SK-N-SH (cell line): ENCODE data around the gene SPIB. TPM values are rescaled to one million over a fixed set of nuclear protein-coding genes. Genes with fewer than 3 reads are reported as not detected.

Source experiments
- CTCF ChIA-PET: fragments of 300-600, 350-600 bp; formaldehyde crosslinking; extraction: SDS; loops from one replicate; lab custom pipeline; 2021; lab: Yijun Ruan, JAX
- POLR2A ChIA-PET: fragments of 350-600 bp; sonication (Branson Sonifier 250); formaldehyde crosslinking; extraction: SDS; loops from one replicate; lab custom pipeline; 2020; ENCODE audit warnings: antibody characterized with exemption, inconsistent platforms; lab: Yijun Ruan, JAX
- DNase-seq: peaks from one replicate; pipeline ENCODE4 v3.0.0; 2012
- H2AFZ ChIP-seq: fragments of 200-600 bp; sonication (generic); 2 replicates; pipeline ENCODE4 v1.8.1; 2016; ENCODE audit warnings: antibody characterized with exemption, mild to moderate bottlenecking, low read depth
- H3F3A ChIP-seq: fragments of 200-600 bp; sonication (generic); replicated peaks from 2 replicates; pipeline ENCODE3; 2016; ENCODE audit warnings: antibody characterized with exemption, mild to moderate bottlenecking; ENCODE audit not compliant: insufficient read depth
- H3K27ac ChIP-seq, 2 experiments: fragments of 200-500 bp in 1 of 2; fragments of 200-600 bp in 1 of 2; sonication (Bioruptor generic) in 1 of 2; sonication (generic), shearing (Covaris generic) in 1 of 2; 2 replicates each; pipeline versions ENCODE4 v1.5.1 to v1.6.1; 2014 to 2016; ENCODE audit warnings: low read depth in 2 of 2, inconsistent platforms in 1 of 2, low read length in 1 of 2, mild to moderate bottlenecking in 1 of 2, mixed read lengths in 1 of 2
- H3K27me3 ChIP-seq: fragments of 200-600 bp; sonication (generic), shearing (Covaris generic); 2 replicates; pipeline ENCODE4 v1.6.1; 2016; ENCODE audit warnings: mixed run types; ENCODE audit not compliant: insufficient read depth
- H3K36me3 ChIP-seq, 2 experiments: fragments of 200-500 bp in 1 of 2; fragments of 200-600 bp in 1 of 2; sonication (Bioruptor generic) in 1 of 2; sonication (generic) in 1 of 2; replicated peaks in 1 of 2; 2 replicates each; pipeline versions ENCODE3 to v1.5.1; 2014 to 2016; ENCODE audit warnings: low read length in 1 of 2, mild to moderate bottlenecking in 1 of 2; ENCODE audit not compliant: insufficient read depth in 2 of 2, control insufficient read depth in 1 of 2
- H3K4me1 ChIP-seq, 2 experiments: fragments of 200-500 bp in 1 of 2; fragments of 200-600 bp in 1 of 2; sonication (Bioruptor generic) in 1 of 2; sonication (generic), shearing (Covaris generic) in 1 of 2; 2 replicates each; pipeline versions ENCODE4 v1.5.1 to v1.6.1; 2014 to 2016; ENCODE audit warnings: low read depth in 1 of 2, low read length in 1 of 2, mixed run types in 1 of 2; ENCODE audit not compliant: insufficient read depth in 2 of 2, control insufficient read depth in 1 of 2
- H3K4me2 ChIP-seq: fragments of 200-600 bp; sonication (generic), shearing (Covaris generic); 2 replicates; pipeline ENCODE4 v1.6.1; 2017; ENCODE audit warnings: mixed run types
- H3K4me3 ChIP-seq, 2 experiments: fragments of 200-500 bp in 1 of 2; fragments of 200-600 bp in 1 of 2; sonication (Bioruptor generic) in 1 of 2; sonication (generic), shearing (Covaris generic) in 1 of 2; 2 replicates each; pipeline versions ENCODE4 v1.5.1 to v1.8.1; 2014 to 2016; ENCODE audit warnings: low read depth in 2 of 2, inconsistent platforms in 1 of 2, low read length in 1 of 2, mild to moderate bottlenecking in 1 of 2, mixed read lengths in 1 of 2, moderate library complexity in 1 of 2
- H3K79me2 ChIP-seq: fragments of 200-600 bp; sonication (generic); 2 replicates; pipeline ENCODE4 v1.8.1; 2017; ENCODE audit warnings: mild to moderate bottlenecking; ENCODE audit not compliant: insufficient read depth
- H3K9ac ChIP-seq: fragments of 200-600 bp; sonication (generic); 2 replicates; pipeline ENCODE4 v1.6.1; 2017; ENCODE audit warnings: mixed run types
- H3K9me2 ChIP-seq: fragments of 200-600 bp; sonication (generic); 2 replicates; pipeline ENCODE4 v1.6.1; 2017; ENCODE audit warnings: mixed run types
- H3K9me3 ChIP-seq: fragments of 200-600 bp; sonication (generic); 2 replicates; pipeline ENCODE4 v1.6.1; 2017; ENCODE audit warnings: mixed run types, mild to moderate bottlenecking, moderate library complexity
- H4K20me1 ChIP-seq: fragments of 200-600 bp; sonication (generic); 2 replicates; pipeline ENCODE4 v1.6.1; 2017; ENCODE audit warnings: mild to moderate bottlenecking, mixed run types; ENCODE audit not compliant: insufficient read depth
- CHD2 ChIP-seq: fragments of 150-350 bp; IDR thresholded peaks from 2 replicates; pipeline ENCODE4 v1.6.1; 2018; ENCODE audit warnings: low read length; ENCODE audit not compliant: partially characterized antibody
- CTCF ChIP-seq: fragments of 200-600 bp; sonication (generic); IDR thresholded peaks from 2 replicates; pipeline ENCODE4 v1.6.1; 2017; ENCODE audit warnings: antibody characterized with exemption, mild to moderate bottlenecking, moderate library complexity
- EP300 ChIP-seq, 2 experiments: IDR thresholded peaks; 2 replicates each; pipeline versions ENCODE4 v1.4.0 to v1.6.1; 2012; ENCODE audit warnings: borderline replicate concordance in 1 of 2, low read depth in 1 of 2, low read length in 1 of 2
- EZH2phosphoT487 ChIP-seq: fragments of 200-600 bp; sonication (generic); IDR thresholded peaks from 2 replicates; pipeline ENCODE4 v1.6.1; 2017; ENCODE audit warnings: low read depth, mixed run types, mild to moderate bottlenecking, antibody characterized with exemption, moderate library complexity, borderline replicate concordance
- FOSL2 ChIP-seq: IDR thresholded peaks from 2 replicates; pipeline ENCODE4 v1.4.0; 2012; ENCODE audit warnings: low read depth, mild to moderate bottlenecking, moderate library complexity, borderline replicate concordance
- FOXJ3 ChIP-seq: sonication (generic); formaldehyde crosslinking; IDR thresholded peaks from 2 replicates; pipeline ENCODE4 v1.5.1; 2020; ENCODE audit warnings: mild to moderate bottlenecking, missing genetic modification reagents
- JUND ChIP-seq: IDR thresholded peaks from 2 replicates; pipeline ENCODE4 v1.4.0; 2012
- MAX ChIP-seq: IDR thresholded peaks from 2 replicates; pipeline ENCODE4 v1.4.0; 2012; ENCODE audit warnings: low read depth
- NRF1 ChIP-seq: IDR thresholded peaks from 2 replicates; pipeline ENCODE4 v1.6.1; 2012; ENCODE audit warnings: low read depth, mild to moderate bottlenecking, low read length
- REST ChIP-seq: IDR thresholded peaks from 2 replicates; pipeline ENCODE4 v1.6.1; 2012; ENCODE audit warnings: mild to moderate bottlenecking, low read depth, low read length, moderate library complexity
- RFX5 ChIP-seq: IDR thresholded peaks from 2 replicates; pipeline ENCODE4 v1.6.1; 2012; ENCODE audit warnings: mild to moderate bottlenecking, improper control_type of control experiment, low read length
- SIN3A ChIP-seq: IDR thresholded peaks from 2 replicates; pipeline ENCODE4 v1.6.1; 2012; ENCODE audit warnings: low read depth, mild to moderate bottlenecking, low read length, moderate library complexity, borderline replicate concordance
- TAF1 ChIP-seq: IDR thresholded peaks from 2 replicates; pipeline ENCODE4 v1.6.1; 2012; ENCODE audit warnings: low read depth, mild to moderate bottlenecking, low read length, moderate library complexity, borderline replicate concordance
- TCF12 ChIP-seq: IDR thresholded peaks from 2 replicates; pipeline ENCODE4 v1.4.0; 2012
- USF2 ChIP-seq: fragments of 150-350 bp; IDR thresholded peaks from 2 replicates; pipeline ENCODE4 v1.6.1; 2017; ENCODE audit warnings: antibody characterized with exemption, low read length, low read depth, borderline replicate concordance
- ZBTB33 ChIP-seq: IDR thresholded peaks from 2 replicates; pipeline ENCODE4 v1.4.0; 2012; ENCODE audit warnings: low read depth, borderline replicate concordance
- WGBS: methylation state at CpG from one replicate; pipeline ENCODE4 v1.1.6; 2017; ENCODE audit warnings: low lambda C conversion rate; 5-methylcytosine and 5-hydroxymethylcytosine counted together
- polyA plus RNA-seq, 3 experiments: library from polyadenylated mRNA; depleted of rRNA; stranded (reverse); fragments of >200 nt; gene quantifications; 2 replicates each; pipeline ENCODE4 v1.2.3, GENCODE V29; 2012
- TF ChIP-seq, protein P1 (sequence below): IDR thresholded peaks from 2 replicates; pipeline ENCODE4; 2012

SPIB gene
- polyA plus RNA-seq, 1 of the 3 experiments (the other 2 are of a cell fraction), result not detected

DNA sequence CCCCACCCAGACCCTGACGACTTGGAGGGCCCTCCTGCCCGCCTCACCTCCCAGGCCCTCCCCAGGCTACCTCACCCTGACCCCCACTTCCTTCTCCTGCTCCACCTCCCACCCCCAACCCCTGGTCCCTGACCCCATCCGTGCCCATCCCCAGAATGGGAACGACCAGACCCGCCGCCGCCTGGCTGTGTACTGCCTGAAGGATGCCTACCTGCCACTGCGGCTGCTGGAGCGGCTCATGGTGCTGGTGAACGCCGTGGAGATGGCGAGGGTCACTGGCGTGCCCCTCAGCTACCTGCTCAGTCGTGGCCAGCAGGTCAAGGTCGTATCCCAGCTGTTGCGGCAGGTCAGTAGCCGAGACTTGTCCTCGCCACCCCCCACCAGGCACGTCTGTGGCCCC, 11.9 kb upstream of the SPIB start:
- TF ChIP-seq USF2 (no peak), EZH2phosphoT487 (no peak), SIN3A (no peak), JUND (no peak), REST (no peak), RFX5 (no peak), EP300 (IDR thresholded peaks at IDR 0.05; ENCODE audit: borderline replicate concordance in 1 of 2, low read depth in 1 of 2, low read length in 1 of 2) (no peak), NRF1 (no peak), TCF12 (no peak), MAX (no peak), FOXJ3 (CRISPR knock-in tag) (no peak), CHD2 (no peak), FOSL2 (no peak), CTCF (no peak), ZBTB33 (no peak), TAF1 (no peak)
- TF ChIP-seq, protein P1, sequence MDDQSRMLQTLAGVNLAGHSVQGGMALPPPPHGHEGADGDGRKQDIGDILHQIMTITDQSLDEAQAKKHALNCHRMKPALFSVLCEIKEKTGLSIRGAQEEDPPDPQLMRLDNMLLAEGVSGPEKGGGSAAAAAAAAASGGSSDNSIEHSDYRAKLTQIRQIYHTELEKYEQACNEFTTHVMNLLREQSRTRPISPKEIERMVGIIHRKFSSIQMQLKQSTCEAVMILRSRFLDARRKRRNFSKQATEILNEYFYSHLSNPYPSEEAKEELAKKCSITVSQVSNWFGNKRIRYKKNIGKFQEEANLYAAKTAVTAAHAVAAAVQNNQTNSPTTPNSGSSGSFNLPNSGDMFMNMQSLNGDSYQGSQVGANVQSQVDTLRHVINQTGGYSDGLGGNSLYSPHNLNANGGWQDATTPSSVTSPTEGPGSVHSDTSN, result no peak
- TF ChIP-seq, all 33 proteins: peak for 0
- ChIA-PET POLR2A (interaction anchor here (0.6 kb wide), 1 partner anchor 74 kb away, joined by 3 read pairs; no protein-coding TSS in a partner anchor), CTCF (interaction anchor here (0.5 to 1.2 kb wide), 2 partner anchors 8 to 359 kb away, joined by 3 to 6 read pairs; no protein-coding TSS in a partner anchor)
- Histone ChIP-seq H3K4me1 (no peaks in the 10 kb centered on the region), H3K27me3 (no peaks in the 10 kb centered on the region), H2AFZ (no peak overlapping the region), H3K27ac (no peak overlapping the region), H4K20me1 (no peaks in the 10 kb centered on the region), H3K4me3 (no peak overlapping the region), H3K4me2 (no peak overlapping the region), H3K9ac (no peak overlapping the region), H3K9me3 (no peaks in the 10 kb centered on the region), H3K79me2 (no peaks in the 10 kb centered on the region), H3K9me2 (no peaks in the 10 kb centered on the region), H3F3A (no peaks in the 10 kb centered on the region), H3K36me3 (peaks cover 0 to 13% of the 10 kb centered on the region in 2 experiments)
- DNase-seq, result no peak
- WGBS, result 96% methylated on average over 11 of the region's 19 CpGs
